Stimulated activated naive CD8-positive, alpha-beta T cell treated with anti-CD3 and anti-CD28 coated beads, Interleukin-15, Interleukin-2, amounts not matched to agents 100 U/mL and 50 U/mL, for 24 hours (primary cell): ENCODE measurements around the gene HOXD11.

Experiments used
- ATAC-seq: fragments of 150-1000 bp; cut with Tn5 transposase; one replicate; pipeline ENCODE4 v1.10.0; 2021
- DNase-seq: peaks from one replicate; pipeline ENCODE4 v3.0.0; 2021

Gene HOXD11

GRCh38 chr2:176150584-176151441 is 43.7 kb downstream of the HOXD11 start:
- no peak for DNase-seq

DNA sequence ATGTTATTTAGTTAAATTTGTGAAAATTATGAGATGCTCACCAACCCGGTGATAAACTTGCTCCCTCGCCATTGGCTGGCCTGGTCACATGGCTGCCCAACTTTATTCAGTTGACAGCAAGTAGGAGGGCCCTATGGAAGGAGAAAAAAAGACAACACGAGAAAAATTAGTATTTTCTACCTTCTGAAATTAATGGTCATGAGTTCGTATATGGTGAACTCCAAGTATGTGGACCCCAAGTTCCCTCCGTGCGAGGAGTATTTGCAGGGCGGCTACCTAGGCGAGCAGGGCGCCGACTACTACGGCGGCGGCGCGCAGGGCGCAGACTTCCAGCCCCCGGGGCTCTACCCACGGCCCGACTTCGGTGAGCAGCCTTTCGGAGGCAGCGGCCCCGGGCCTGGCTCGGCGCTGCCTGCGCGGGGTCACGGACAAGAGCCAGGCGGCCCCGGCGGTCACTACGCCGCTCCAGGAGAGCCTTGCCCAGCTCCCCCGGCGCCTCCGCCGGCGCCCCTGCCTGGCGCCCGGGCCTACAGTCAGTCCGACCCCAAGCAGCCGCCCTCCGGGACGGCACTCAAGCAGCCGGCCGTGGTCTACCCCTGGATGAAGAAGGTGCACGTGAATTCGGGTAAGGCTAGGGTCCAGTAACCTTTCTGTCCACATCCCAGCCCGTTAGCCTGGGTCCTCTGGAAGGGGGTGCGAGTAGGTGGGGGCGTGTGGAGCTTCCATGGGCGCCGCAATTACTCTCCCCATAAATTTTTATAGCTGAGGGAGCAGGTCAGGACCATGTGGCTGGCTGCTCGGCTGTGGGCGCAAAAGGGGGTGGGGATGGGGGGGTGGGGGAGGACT is 44.6 kb downstream of the HOXD11 start, which contains the start of gene HOXD4:
Gene HOXD4, plus strand, starts transcription at position 109 of the 846 bp plus-strand sequence. Its CDS starts 84 bp downstream, at position 193.
- DNase-seq (no peak), ATAC-seq (no peak)

More at GRCh38 chr2:176150584-176151441, 43.7 kb downstream of the HOXD11 start:
- no peak for ATAC-seq

DNA sequence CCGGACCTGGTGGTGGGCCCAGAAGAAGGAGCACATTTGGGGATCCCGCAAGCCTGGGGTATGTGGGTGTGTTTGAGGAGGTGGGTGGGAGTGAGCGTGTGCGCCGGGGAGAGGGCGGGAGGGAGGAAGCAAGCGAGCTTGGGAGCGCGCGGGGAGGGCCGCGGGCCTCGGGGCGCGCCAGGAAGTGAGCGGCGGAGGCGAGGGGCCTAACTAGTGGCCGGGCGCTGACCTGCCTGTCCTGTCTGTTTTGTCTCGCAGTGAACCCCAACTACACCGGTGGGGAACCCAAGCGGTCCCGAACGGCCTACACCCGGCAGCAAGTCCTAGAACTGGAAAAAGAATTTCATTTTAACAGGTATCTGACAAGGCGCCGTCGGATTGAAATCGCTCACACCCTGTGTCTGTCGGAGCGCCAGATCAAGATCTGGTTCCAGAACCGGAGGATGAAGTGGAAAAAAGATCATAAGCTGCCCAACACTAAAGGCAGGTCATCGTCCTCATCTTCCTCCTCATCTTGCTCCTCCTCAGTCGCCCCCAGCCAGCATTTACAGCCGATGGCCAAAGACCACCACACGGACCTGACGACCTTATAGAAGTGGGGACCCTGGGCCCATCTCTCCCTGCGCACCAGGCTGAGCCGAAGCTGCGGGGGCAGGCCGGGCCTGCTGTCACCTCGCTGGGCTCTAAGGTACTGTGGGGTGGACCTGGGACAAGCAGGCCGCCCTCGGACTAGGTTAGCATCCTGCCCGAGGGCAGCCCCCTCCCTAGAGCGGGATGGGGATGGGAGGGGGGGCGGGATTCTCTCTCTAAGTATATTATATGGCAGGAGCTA is 45.5 kb downstream of the HOXD11 start:
- no peak for DNase-seq
- no peak for ATAC-seq

DNA sequence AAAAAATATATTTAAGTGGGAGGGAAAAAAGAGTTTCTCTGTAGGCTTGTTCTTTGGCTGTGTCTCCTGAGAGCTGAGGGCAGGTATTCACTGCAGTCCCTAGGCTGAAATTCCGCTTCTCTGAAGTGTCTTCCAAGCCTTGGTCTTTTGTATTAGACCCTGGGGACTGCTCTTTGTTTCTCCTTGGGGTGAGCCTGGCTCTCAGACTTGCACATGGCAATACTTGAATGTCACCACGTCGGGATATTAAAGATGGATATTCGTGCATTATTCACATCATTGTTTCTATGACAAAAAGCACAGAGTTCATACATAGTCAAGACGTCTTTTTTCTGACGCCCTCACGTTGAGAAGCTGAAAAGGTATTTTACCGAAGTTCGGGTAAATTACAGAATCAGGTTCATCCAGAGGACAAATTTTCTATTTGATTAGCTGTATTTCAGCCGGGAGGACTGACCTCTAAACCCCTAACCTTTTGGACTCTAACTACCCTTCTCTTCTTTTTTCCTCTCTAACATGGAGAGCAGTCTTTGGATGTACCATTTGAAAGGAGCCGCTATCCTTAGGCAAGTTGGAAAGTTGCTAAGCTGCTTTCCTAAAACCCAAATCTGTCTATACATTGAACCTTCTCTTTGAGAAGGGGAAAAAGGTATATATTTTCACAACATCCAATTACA is 47.6 kb downstream of the HOXD11 start:
- no peak for DNase-seq
- ATAC-seq, result no peak

DNA sequence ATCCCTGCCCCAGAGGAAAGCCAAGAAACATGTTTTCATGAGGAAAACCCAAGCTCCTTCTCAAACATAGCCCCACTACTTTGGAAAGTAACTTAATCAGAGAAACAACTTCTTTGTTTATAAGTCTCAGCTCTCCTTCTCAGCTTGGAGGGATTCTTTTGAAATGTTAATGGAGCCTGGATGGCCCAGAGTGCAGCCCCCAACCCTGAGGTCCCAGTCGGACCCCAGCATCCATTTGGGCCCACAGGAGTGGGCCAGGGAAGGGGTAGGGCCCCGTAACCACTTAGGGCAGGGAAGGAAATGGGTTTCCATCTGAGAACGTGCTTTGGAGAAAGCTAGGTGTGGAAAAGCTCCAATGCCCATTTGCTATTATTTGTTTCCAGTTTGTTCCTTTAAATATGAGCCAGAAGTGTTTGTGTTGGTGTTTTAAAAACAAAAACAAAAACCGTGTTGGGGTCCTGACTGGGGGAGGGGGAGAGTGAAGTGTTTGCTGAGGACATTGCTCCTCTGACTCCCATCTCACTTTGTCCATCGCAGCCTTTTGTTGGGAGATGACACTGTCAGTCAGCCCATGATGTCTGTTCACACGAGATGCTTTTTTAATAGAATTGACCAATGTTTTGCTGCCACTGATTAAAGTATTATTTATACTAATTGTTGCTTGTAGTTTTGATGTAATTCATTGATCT is 48.4 kb downstream of the HOXD11 start:
- ATAC-seq, result no peak
- no peak for DNase-seq

- no peak for ATAC-seq
- DNase-seq, result no peak
Observed at GRCh38 chr2:176156301-176156806, 49.3 kb downstream of the HOXD11 start.

- DNase-seq (no peak), ATAC-seq (no peak)
Observed at GRCh38 chr2:176156807-176157498, 49.9 kb downstream of the HOXD11 start, which contains the start of gene HOXD3. TSS of gene HOXD3 (plus strand) at chr2:176157307. CDS start at chr2:176169115, 11,808 bp downstream.

DNA sequence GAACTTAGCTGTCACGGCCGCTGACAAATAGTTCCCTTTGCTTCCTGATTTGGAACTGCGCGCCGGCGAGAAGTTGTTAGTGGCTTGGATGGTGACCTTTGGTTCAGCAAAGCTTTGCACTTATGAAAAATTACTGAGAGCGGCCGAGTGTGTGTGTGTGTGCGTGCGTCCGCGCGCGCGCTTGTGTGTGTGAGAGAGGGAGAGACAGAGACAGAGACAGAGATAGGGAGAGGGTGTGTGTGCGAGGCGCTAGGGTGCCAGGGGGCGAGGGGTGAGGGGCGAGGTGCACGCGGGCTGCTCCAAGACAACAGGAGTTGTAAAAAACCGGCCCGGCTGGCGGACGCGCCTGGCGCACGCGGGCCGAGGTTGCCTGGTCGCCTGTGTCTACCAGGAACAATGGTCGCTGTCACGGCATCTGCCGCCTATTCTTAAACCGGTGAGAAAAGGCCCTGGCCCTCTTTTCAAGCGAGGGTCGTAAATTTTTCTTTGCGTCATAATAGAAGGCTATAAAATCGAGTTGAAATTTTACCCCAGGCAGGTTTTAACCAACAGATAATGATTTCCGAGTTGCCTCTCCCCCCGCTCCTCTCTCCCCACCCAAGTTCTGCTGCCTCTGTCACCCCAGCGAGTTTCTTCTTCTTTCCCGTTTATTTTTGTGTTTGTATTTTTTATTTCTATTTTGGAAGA is 50.6 kb downstream of the HOXD11 start:
- DNase-seq (no peak), ATAC-seq (no peak)

DNA sequence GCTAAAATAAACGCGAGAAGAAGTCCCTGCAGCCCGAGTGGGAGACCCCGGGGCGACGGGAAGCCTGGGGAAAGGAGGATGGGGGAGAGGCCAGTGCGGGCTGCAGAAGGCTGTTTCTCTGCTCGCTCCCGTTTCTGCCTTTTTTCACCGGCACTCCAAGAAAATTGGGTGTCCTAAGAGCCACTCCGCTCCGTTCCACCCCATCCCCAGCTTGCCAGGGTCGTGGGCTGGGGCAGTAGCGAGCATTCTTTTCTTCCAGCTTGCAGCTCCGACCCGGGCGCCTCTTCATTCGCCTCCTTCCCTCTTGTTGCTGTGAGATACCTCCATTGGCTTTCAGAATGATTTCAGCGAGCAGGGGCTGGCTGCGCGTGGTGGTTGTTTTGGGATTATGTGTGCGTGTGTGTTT is 51.1 kb downstream of the HOXD11 start:
- ATAC-seq (no peak), DNase-seq (no peak)

- ATAC-seq, result no peak
- DNase-seq, result no peak
Observed at GRCh38 chr2:176158855-176159662, 52.0 kb downstream of the HOXD11 start.
